ENCODE results near the gene CDC42EP4.
A peak's percentile ranks its signal among the peaks of the same experiment; 100 is the strongest.

The CDC42EP4 gene

GRCh38 chr17:73349647-73350046, 37.8 kb upstream of the CDC42EP4 start:
- H3K4me3 Mint-ChIP-seq: no peak overlapping the region
- peaks cover 0 to 18% of the 10 kb centered on the region in 2 donors for H3K27me3 Mint-ChIP-seq
- H3K4me1 Mint-ChIP-seq (ENCODE audit: low read depth in 2 of 2): no peaks in the 10 kb centered on the region
- no peak for DNase-seq
- H3K9me3 Mint-ChIP-seq: no peaks in the 10 kb centered on the region
- no peaks in the 10 kb centered on the region for H3K36me3 Mint-ChIP-seq (ENCODE audit: insufficient read depth)
- no peak for ATAC-seq (replicated peaks)
- no peak overlapping the region for H3K27ac Mint-ChIP-seq

DNA sequence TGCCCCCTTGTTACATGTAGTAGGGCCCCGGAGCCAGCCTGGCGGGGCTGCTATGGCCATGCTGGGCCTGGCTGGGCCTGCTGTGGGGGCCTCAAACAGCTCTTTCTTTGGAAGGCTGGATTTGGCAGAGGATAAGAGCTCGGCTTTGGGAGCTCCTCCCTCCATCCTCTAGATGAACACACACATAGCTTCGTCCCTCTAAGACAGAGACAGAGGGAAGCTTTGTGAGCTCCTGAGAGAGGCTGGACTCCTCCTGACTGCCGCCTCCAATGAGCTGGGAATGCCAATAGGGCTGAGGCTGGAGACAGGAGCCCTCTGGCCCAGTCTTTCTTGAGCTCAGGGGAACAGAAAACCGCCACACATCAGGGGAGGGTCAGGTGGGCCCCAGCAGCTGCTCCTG, 37.3 kb upstream of the CDC42EP4 start:
- Mint-ChIP-seq H3K27me3 (peaks cover 0 to 23% of the 10 kb centered on the region in 2 donors), H3K36me3 (ENCODE audit: insufficient read depth) (no peaks in the 10 kb centered on the region), H3K27ac (no peak overlapping the region), H3K9me3 (no peaks in the 10 kb centered on the region), H3K4me3 (no peak overlapping the region), H3K4me1 (ENCODE audit: low read depth in 2 of 2) (no peaks in the 10 kb centered on the region)
- ATAC-seq (replicated peaks) (no peak), DNase-seq (no peak)

- H3K9me3 Mint-ChIP-seq: no peaks in the 10 kb centered on the region
- H3K36me3 Mint-ChIP-seq (ENCODE audit: insufficient read depth): no peaks in the 10 kb centered on the region
- peaks cover 0 to 27% of the 10 kb centered on the region in 2 donors for H3K27me3 Mint-ChIP-seq
- no peak overlapping the region for H3K4me3 Mint-ChIP-seq
- DNase-seq (no peak), ATAC-seq (replicated peaks) (no peak)
- no peaks in the 10 kb centered on the region for H3K4me1 Mint-ChIP-seq (ENCODE audit: low read depth in 2 of 2)
- H3K27ac Mint-ChIP-seq: no peak overlapping the region
Measured at GRCh38 chr17:73348829-73349095, 37.0 kb upstream of the CDC42EP4 start.

DNA sequence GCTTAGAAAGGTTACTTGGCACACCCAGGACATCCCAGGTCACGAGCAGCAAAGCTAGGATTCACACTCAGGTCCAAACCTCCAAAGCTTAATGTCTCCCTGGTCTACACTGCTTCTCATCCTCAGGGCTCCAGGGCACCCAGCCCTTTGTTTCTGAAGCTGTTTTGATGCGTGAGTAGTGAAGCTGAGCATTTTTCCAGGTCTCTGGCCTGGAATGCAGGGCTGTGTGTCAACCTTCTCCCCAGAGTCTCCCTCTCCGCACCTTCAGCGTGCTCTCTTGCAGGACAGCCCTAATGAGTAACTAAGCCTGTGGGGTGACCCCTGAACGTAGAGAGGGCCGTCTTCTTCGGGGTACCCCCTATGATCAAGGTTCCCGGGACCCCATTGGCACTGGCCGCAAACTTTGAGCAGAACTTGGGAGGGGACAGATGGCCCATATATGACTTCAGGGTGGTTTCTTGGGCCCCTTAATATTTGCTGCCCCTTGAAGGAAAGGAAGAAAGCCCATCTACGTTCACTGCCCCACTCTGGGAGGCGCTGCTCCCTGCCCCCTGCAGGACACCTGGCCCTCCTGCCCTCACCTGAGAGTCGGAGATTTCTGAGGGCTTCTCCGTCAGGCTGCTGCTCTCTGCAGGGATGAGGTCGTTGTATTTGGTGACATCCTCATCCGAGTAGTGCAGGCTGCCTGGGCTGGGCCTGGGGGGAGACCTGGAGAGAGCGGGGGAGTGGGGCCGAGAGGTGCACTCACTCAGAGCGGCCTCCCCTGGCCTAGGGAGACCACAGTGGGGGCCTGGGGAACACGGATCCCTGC, 36.4 kb upstream of the CDC42EP4 start:
- Mint-ChIP-seq H3K4me3 (no peak overlapping the region), H3K27me3 (peaks cover 0 to 32% of the 10 kb centered on the region in 2 donors), H3K36me3 (ENCODE audit: insufficient read depth) (no peaks in the 10 kb centered on the region), H3K4me1 (ENCODE audit: low read depth in 2 of 2) (no peaks in the 10 kb centered on the region), H3K27ac (no peak overlapping the region), H3K9me3 (no peaks in the 10 kb centered on the region)
- ATAC-seq (replicated peaks) (no peak), DNase-seq (no peak)

DNA sequence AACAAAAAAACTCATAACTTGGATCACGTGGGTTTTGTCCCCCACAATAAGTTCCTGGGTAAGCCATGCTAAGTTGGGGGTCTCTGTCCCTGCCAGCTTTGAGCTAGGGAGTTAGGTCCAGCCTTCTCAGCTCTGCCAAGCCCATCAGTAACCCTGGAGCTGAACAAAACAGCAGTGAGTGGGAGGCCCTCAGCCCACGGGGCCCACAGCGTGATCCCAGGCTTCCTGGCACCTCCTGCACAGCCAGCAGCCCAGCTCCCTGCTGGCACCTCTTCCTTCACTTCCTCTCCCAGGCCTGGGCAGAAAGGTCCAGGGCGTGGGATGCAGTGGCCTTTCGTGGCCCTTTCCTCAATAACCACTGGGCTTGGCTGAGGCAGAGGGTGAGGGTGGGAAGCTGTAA, 35.5 kb upstream of the CDC42EP4 start:
- no peak for ATAC-seq (replicated peaks)
- Mint-ChIP-seq H3K9me3 (no peaks in the 10 kb centered on the region), H3K4me3 (no peak overlapping the region), H3K4me1 (ENCODE audit: low read depth in 2 of 2) (no peaks in the 10 kb centered on the region), H3K36me3 (ENCODE audit: insufficient read depth) (no peaks in the 10 kb centered on the region), H3K27me3 (peaks cover 3 to 38% of the 10 kb centered on the region in 2 donors), H3K27ac (no peak overlapping the region)
- no peak for DNase-seq

GRCh38 chr17:73346501-73347162, 34.8 kb upstream of the CDC42EP4 start:
- Mint-ChIP-seq H3K36me3 (ENCODE audit: insufficient read depth) (no peaks in the 10 kb centered on the region), H3K27ac (no peak overlapping the region), H3K4me3 (no peak overlapping the region), H3K9me3 (no peaks in the 10 kb centered on the region), H3K4me1 (ENCODE audit: low read depth in 2 of 2) (no peaks in the 10 kb centered on the region), H3K27me3 (peaks cover 7 to 45% of the 10 kb centered on the region in 2 donors)
- ATAC-seq (replicated peaks) (no peak), DNase-seq (no peak)

DNA sequence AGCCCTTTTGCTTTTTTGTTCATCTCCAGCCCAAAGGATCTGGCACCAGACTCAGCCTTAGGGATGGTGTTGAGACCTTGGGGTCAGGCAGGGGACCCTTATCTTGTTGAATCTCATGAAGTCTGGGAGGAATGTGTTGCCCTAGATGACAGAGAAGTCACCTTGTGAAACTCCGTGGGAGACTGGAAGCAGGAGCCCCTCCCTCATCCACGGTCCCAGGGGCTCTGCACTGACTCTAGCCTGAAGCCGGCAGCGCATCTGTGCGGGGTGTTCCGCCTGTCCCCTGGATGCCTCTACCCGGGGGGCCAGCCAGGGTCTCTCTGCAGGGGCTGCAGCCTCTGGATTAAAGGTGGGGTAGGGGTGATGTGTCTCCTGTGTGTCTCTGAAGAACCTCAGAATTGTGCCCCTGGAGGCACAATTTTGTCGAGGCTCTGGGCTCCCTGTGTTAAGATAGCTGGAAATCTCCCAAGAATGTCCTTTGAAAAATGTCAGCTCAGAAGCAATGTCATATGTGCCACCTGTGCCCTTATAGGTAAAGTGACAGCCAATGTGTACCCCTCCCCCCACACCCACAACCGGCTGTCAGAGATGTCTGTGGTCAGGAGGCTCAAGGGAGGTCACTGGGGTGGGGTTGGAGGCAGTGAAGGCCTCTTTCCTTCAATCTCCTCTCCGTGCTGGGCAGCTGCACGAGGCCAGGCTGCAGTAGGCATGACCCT, 32.1 kb upstream of the CDC42EP4 start:
- H3K27ac Mint-ChIP-seq: no peak overlapping the region
- DNase-seq: no peak
- H3K9me3 Mint-ChIP-seq: no peaks in the 10 kb centered on the region
- no peaks in the 10 kb centered on the region for H3K36me3 Mint-ChIP-seq (ENCODE audit: insufficient read depth)
- H3K4me3 Mint-ChIP-seq: no peak overlapping the region
- no peaks in the 10 kb centered on the region for H3K4me1 Mint-ChIP-seq (ENCODE audit: low read depth in 2 of 2)
- H3K27me3 Mint-ChIP-seq: peaks cover 7 to 54% of the 10 kb centered on the region in 2 donors
- no peak for ATAC-seq (replicated peaks)

GRCh38 chr17:73343168-73343634, 31.4 kb upstream of the CDC42EP4 start:
- Mint-ChIP-seq H3K9me3 (no peaks in the 10 kb centered on the region), H3K4me1 (ENCODE audit: low read depth in 2 of 2) (no peaks in the 10 kb centered on the region), H3K4me3 (no peak overlapping the region), H3K36me3 (ENCODE audit: insufficient read depth) (no peaks in the 10 kb centered on the region), H3K27me3 (peaks cover 12 to 54% of the 10 kb centered on the region in 2 donors), H3K27ac (no peak overlapping the region)
- ATAC-seq (replicated peaks): no peak
- DNase-seq: no peak

DNA sequence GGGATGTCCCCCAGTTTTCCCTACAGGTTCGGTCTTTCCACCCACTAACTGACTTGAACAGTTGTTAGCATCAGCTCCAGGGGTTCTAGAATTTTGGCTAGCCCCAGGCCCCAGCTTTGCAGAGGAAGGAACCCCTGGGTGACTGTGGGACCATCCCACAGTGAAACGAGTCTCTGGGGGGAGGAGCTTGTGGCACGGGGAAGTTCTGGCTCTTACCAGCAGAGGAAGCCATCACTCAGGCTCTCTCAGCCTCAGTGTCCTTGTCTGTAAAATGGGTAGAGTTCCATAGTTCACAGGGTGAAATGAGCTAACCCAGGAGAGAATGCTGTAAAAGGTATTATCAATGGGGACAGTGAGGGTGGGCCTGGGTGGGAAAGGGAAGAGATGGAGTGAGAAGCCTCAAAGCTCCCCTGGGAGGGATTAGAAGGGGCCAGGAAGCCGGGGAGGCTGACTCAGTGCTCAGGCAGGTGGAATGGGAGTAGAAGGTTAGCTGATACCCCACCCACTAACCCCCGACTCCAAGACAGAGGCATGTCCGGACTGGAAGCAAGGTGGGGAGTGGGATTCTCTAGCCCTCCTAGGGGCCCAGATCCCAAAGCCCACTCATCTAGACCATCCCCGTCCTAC, 30.9 kb upstream of the CDC42EP4 start:
- no peak for ATAC-seq (replicated peaks)
- H3K36me3 Mint-ChIP-seq (ENCODE audit: insufficient read depth): no peaks in the 10 kb centered on the region
- peaks cover 12 to 54% of the 10 kb centered on the region in 2 donors for H3K27me3 Mint-ChIP-seq
- H3K9me3 Mint-ChIP-seq: no peaks in the 10 kb centered on the region
- DNase-seq: no peak
- H3K4me1 Mint-ChIP-seq (ENCODE audit: low read depth in 2 of 2): no peaks in the 10 kb centered on the region
- no peak overlapping the region for H3K4me3 Mint-ChIP-seq
- no peak overlapping the region for H3K27ac Mint-ChIP-seq

DNA sequence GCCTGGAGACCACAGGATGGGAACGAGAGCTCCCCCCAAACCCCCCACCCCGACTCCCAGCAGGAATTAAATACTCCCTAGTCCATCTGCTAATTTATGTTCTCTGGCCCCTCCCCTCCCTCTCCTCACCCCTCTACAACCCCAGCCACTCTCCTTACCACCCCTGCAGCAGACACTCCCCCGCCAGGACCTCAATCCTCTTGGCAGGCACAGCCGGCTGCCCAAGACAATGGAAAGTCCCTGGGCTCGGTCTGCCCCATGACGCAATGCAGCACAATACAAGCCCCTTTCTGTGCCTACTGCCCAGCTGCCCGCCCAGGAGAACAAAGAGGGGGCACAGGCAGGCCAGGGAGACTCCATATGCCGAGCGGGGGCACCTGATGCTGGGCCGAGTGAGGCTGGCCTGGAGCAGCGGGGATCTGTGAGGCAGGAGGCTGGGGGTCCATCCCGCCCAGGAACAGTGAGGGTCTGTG, 30.3 kb upstream of the CDC42EP4 start:
- ATAC-seq (replicated peaks): no peak
- H3K4me3 Mint-ChIP-seq: no peak overlapping the region
- no peak overlapping the region for H3K27ac Mint-ChIP-seq
- H3K9me3 Mint-ChIP-seq: no peaks in the 10 kb centered on the region
- H3K4me1 Mint-ChIP-seq (ENCODE audit: low read depth in 2 of 2): no peaks in the 10 kb centered on the region
- H3K36me3 Mint-ChIP-seq (ENCODE audit: insufficient read depth): no peaks in the 10 kb centered on the region
- H3K27me3 Mint-ChIP-seq: peaks cover 17 to 52% of the 10 kb centered on the region in 2 donors
- no peak for DNase-seq

DNA sequence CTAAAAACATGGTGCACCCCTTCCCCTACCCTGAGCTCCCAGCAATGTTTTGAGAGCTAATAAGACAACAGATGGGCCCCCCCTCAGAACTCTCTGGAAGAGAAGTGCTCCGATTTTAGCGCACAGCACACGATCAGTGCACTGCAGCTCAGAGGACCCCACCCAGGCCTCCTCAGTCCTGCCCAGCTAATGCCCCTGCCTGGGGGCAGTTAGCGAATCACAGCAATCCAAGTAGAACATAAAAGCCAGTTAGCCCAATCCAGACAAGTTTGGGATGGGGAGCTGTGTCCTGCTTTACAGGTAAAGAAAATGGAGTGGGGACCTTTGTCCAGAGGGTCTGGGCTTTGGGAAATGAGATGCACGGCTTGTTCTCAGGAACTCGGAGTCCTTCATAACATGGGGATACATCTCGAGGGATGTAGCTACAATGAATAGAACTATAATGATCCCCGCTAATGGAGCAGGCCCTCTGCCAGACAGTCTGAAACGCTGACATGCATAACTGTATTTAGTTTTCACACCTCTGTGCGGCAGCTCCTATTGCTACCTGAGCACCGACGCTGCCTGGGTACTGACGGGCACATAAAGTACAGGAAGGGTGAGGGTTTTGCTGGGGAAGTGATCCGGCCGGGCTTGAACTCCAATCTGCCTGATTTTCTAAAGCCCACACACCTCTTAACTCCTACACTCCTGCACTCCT, 29.7 kb upstream of the CDC42EP4 start:
- H3K27me3 Mint-ChIP-seq: peaks cover 17 to 52% of the 10 kb centered on the region in 2 donors
- no peak overlapping the region for H3K4me3 Mint-ChIP-seq
- ATAC-seq (replicated peaks): no peak
- no peaks in the 10 kb centered on the region for H3K9me3 Mint-ChIP-seq
- no peaks in the 10 kb centered on the region for H3K4me1 Mint-ChIP-seq (ENCODE audit: low read depth in 2 of 2)
- H3K27ac Mint-ChIP-seq: no peak overlapping the region
- H3K36me3 Mint-ChIP-seq (ENCODE audit: insufficient read depth): no peaks in the 10 kb centered on the region
- no peak for DNase-seq

DNA sequence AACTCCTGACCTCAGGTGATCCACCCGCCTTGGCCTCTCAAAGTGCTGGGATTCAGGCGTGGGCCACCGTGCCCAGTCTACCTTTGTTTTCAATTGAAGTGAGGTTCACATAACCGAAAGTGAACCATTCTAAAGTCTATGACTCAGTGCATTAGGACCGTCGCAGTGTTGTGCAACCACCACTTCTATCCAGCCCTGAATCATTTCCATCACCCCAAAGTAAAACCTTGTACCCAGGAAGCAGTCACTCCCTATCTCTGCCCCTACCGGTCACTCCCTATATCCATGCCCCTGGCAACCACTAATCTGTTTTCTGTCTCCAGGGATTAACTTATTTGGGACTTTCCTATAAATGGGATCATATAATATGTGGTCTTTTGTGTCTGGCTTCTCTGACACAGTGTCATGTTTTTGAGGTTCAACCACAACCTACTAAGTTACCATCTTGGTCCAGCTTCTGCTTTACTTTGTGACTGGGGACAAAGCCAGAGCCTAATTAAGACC, 28.3 kb upstream of the CDC42EP4 start:
- no peak for DNase-seq
- Mint-ChIP-seq H3K9me3 (no peaks in the 10 kb centered on the region), H3K27me3 (peaks cover 17 to 57% of the 10 kb centered on the region in 2 donors), H3K36me3 (ENCODE audit: insufficient read depth) (peaks cover under 1% of the 10 kb centered on the region), H3K4me3 (no peak overlapping the region), H3K27ac (no peak overlapping the region), H3K4me1 (ENCODE audit: low read depth in 2 of 2) (no peaks in the 10 kb centered on the region)
- ATAC-seq (replicated peaks): peak; percentile 26

Measured in effector memory CD8-positive, alpha-beta T cell (primary cell).